BE2C (cell line): ENCODE measurements around the gene ACP3.
A peak's percentile ranks its signal among the peaks of the same experiment; 100 is the strongest.

Experiments
- DNase-seq: peaks from one replicate; pipeline ENCODE4 v3.0.0-alpha.2; 2020
- H3K27me3 ChIP-seq: fragments of 250-450 bp; sonication (Bioruptor Pico); 2 replicates; pipeline ENCODE4 v1.5.1; 2020; ENCODE audit warnings: mild to moderate bottlenecking
- H3K36me3 ChIP-seq: fragments of 250-450 bp; sonication (Bioruptor Pico); 2 replicates; pipeline ENCODE4 v1.5.1; 2020; ENCODE audit warnings: mild to moderate bottlenecking
- H3K4me1 ChIP-seq: fragments of 250-450 bp; sonication (Bioruptor Pico); 2 replicates; pipeline ENCODE4 v1.5.1; 2020
- H3K4me3 ChIP-seq: 2 replicates; pipeline ENCODE4 v1.5.1; 2011; ENCODE audit warnings: low read depth, low read length
- H3K9me3 ChIP-seq: fragments of 250-450 bp; sonication (Bioruptor Pico); 2 replicates; pipeline ENCODE4 v1.5.1; 2020
- CTCF ChIP-seq: IDR thresholded peaks from 2 replicates; pipeline ENCODE4 v1.5.1; 2012; ENCODE audit warnings: mild to moderate bottlenecking, low read depth, low read length

ACP3 gene

DNA sequence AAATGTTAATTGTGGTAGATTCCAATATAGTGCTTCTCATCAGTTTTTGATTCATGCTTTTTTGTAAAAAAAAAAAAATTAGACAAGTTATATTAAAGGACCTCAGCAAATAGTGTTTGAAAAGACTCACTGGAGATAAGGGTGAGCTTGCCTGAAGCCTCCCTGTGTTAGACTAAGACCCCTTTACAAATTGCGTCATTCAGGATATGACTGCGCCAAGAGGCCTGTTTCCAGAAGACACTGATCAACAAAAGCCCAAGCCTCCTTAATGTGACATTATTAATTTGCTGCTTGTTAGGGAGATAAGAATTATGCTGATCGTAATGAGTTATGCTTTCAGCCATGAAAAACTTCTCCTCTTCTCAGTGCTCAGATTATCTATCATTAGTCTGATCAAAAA is 87.1 kb downstream of the ACP3 start:
- peaks cover 11% of the 10 kb centered on the region; the same call in 1 of the 2 replicates for H3K4me1 ChIP-seq
- no peaks in the 10 kb centered on the region for H3K27me3 ChIP-seq
- no peaks in the 10 kb centered on the region for H3K36me3 ChIP-seq
- H3K9me3 ChIP-seq = no peaks in the 10 kb centered on the region
- H3K4me3 ChIP-seq = no peak overlapping the region
- TF ChIP-seq CTCF = no peak
- peak; percentile 33 for DNase-seq

DNA sequence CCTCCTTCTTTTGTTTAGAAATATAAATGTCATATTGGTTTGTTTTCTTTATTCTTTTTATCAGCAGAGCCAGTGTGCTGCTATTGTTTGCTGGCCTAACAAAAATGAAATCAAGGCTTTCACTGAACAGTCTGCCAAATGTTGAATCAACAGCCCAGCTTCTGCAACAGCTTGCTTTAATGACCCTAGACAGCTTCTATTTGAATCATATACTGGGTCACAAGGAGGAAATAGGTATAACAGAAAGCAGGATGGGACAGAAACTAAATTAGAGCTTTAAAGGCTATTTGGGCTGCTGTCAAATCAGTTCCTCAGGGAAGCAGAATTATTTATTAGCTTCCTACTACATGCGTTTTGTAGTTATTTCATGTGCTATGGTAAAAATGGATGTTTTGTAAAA is 88.0 kb downstream of the ACP3 start:
- H3K4me3 ChIP-seq = no peak overlapping the region
- TF ChIP-seq CTCF = no peak
- H3K36me3 ChIP-seq = no peaks in the 10 kb centered on the region
- DNase-seq = no peak
- no peaks in the 10 kb centered on the region for H3K9me3 ChIP-seq
- no peaks in the 10 kb centered on the region for H3K27me3 ChIP-seq
- peaks cover 11% of the 10 kb centered on the region; the same call in 1 of the 2 replicates for H3K4me1 ChIP-seq

GRCh38 chr3:132405609-132406299 is 88.5 kb downstream of the ACP3 start:
- Histone ChIP-seq H3K4me1 (peaks cover 11% of the 10 kb centered on the region; the same call in 1 of the 2 replicates), H3K9me3 (no peaks in the 10 kb centered on the region), H3K36me3 (no peaks in the 10 kb centered on the region), H3K4me3 (no peak overlapping the region), H3K27me3 (no peaks in the 10 kb centered on the region)
- TF ChIP-seq CTCF = no peak
- DNase-seq = no peak

GRCh38 chr3:132406587-132406986 is 89.4 kb downstream of the ACP3 start:
- no peak for DNase-seq
- H3K4me1 ChIP-seq = peaks cover 11% of the 10 kb centered on the region; the same call in 1 of the 2 replicates
- no peak overlapping the region for H3K4me3 ChIP-seq
- H3K27me3 ChIP-seq = no peaks in the 10 kb centered on the region
- no peak for TF ChIP-seq CTCF
- H3K36me3 ChIP-seq = no peaks in the 10 kb centered on the region
- H3K9me3 ChIP-seq = no peaks in the 10 kb centered on the region

DNA sequence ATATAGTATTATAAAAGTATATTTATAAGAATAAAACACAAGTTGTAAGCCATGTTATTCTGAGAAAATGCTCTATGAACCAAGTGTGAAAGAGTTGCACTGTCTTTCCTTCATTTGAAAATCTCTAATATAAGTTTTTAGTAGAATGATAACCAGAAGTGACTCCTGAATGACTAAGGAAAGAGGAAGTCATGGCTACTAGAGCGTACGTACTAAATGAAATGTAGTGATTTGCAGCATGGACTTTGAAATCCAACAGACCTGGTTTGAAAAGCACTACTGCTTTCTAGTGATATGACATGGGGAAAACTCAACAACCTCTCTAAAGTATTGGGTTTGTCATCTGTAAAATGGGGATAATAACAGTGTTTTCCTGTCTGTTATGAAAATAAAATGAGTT is 89.8 kb downstream of the ACP3 start:
- Histone ChIP-seq H3K9me3 (no peaks in the 10 kb centered on the region), H3K27me3 (no peaks in the 10 kb centered on the region), H3K4me1 (peaks cover 11% of the 10 kb centered on the region; the same call in 1 of the 2 replicates), H3K36me3 (no peaks in the 10 kb centered on the region), H3K4me3 (no peak overlapping the region)
- no peak for TF ChIP-seq CTCF
- no peak for DNase-seq
